NB4 (cell line): ENCODE results near the gene CYLD.

Experiments
- DNase-seq: peaks from one replicate; pipeline ENCODE4 v3.0.0; 2010; ENCODE audit warnings: low read depth
- H3K4me3 ChIP-seq: one replicate; pipeline ENCODE4 v1.5.1; 2011; ENCODE audit warnings: mild to moderate bottlenecking, low read depth, low read length, moderate library complexity
- MYC ChIP-seq: IDR thresholded peaks from 2 replicates; pipeline ENCODE4 v1.6.1; 2011; ENCODE audit warnings: low read depth, low read length
- POLR2A ChIP-seq: IDR thresholded peaks from 2 replicates; pipeline ENCODE4 v1.6.1; 2011; ENCODE audit warnings: mild to moderate bottlenecking; ENCODE audit not compliant: insufficient read length; ENCODE audit errors: extremely low read depth
- TF ChIP-seq, protein P1 (sequence below): IDR thresholded peaks from 2 replicates; pipeline ENCODE4 v1.6.1; 2011; ENCODE audit warnings: low read depth, low read length
- TF ChIP-seq, protein P2 (sequence below): IDR thresholded peaks from one replicate; pipeline ENCODE4 v1.5.1; 2012; ENCODE audit warnings: low read depth, low read length

Gene CYLD

DNA sequence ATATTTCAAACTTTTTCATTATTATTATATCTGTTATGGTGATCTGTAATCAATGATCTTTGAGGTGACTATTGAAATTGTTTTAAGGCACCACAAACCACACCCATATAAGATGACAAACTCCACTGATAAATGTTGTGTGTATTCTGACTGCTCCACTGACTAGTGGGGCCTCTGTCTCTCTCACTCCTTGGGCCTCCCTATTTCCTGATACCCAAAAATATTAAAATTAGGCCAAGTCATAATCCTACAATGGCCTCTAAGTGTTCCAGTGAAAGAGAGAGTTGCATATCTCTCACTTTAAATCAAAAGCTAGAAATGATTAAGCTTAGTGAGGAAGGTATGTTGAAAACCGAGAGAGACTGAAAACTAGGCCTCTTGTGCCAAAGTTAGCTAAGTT lies 23.4 kb downstream of the CYLD start:
- H3K4me3 ChIP-seq = no peak overlapping the region
- no peak for TF ChIP-seq POLR2A
- no peak for DNase-seq

DNA sequence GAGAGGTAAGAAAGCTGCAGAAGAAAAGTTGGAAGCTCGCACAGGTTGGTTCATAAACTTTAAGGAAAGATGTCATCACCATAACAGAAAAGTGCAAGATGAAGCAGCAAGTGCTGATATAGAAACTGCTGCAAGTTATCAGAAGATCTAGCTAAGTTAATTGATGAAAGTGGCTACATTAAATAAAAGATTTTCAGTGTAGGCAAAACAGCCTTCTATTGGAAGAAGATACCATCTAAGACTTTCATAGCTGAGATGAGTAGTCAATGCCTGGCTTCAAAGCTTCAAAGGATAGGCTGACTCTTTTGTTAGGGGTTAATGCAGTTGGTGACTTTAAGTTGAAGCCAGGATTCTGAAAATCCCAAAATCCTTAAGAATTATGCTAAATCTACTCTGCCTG lies 24.0 kb downstream of the CYLD start:
- no peak for DNase-seq
- no peak overlapping the region for H3K4me3 ChIP-seq
- TF ChIP-seq POLR2A (no peak), MYC (no peak)
- TF ChIP-seq, protein P1, sequence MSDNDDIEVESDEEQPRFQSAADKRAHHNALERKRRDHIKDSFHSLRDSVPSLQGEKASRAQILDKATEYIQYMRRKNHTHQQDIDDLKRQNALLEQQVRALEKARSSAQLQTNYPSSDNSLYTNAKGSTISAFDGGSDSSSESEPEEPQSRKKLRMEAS = no peak
- TF ChIP-seq, protein P2, sequence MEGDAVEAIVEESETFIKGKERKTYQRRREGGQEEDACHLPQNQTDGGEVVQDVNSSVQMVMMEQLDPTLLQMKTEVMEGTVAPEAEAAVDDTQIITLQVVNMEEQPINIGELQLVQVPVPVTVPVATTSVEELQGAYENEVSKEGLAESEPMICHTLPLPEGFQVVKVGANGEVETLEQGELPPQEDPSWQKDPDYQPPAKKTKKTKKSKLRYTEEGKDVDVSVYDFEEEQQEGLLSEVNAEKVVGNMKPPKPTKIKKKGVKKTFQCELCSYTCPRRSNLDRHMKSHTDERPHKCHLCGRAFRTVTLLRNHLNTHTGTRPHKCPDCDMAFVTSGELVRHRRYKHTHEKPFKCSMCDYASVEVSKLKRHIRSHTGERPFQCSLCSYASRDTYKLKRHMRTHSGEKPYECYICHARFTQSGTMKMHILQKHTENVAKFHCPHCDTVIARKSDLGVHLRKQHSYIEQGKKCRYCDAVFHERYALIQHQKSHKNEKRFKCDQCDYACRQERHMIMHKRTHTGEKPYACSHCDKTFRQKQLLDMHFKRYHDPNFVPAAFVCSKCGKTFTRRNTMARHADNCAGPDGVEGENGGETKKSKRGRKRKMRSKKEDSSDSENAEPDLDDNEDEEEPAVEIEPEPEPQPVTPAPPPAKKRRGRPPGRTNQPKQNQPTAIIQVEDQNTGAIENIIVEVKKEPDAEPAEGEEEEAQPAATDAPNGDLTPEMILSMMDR = no peak

DNA sequence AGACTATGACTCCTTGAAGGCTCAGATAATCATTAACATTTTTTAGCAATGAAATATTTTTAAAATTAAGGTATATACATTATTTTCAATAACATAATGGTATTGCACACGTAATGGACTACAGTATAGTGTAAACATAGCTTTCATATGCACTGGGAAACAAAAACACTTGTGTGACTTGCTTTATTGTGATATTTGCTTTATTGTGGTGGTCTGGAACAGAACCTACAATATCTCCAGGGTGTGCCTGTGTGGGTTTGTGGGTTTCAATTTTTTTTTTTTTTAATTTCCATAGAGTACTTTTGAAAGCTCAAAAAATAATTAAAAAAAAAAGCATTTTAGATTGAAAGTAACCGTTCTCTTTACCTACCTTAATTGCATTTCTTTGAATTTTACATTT lies 25.3 kb downstream of the CYLD start:
- no peak for TF ChIP-seq MYC
- TF ChIP-seq, protein P1 = no peak
- TF ChIP-seq POLR2A = no peak
- TF ChIP-seq, protein P2 = no peak
- no peak overlapping the region for H3K4me3 ChIP-seq
- DNase-seq = no peak

DNA sequence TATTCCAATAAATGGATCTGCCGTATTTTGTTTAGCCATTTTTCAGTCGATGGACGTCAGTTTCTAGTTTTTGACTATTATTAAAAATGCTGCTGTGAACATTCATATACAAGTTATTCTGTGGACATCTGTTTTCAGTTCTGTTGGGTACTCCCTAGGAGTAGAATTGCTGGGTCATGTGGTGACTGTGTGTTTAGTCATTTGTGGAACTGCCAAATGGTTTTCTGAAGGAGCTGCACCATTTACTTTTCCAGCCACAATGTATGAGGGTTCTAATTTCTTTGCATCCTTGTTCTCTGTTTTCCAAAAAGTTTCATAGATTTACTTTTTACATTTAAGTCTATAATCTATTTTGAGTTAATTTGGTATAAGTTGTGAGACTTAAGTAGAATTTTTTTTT lies 29.5 kb downstream of the CYLD start:
- no peak for DNase-seq
- TF ChIP-seq MYC (no peak), POLR2A (no peak)
- TF ChIP-seq, protein P1 = no peak
- TF ChIP-seq, protein P2 = no peak
- no peak overlapping the region for H3K4me3 ChIP-seq

DNA sequence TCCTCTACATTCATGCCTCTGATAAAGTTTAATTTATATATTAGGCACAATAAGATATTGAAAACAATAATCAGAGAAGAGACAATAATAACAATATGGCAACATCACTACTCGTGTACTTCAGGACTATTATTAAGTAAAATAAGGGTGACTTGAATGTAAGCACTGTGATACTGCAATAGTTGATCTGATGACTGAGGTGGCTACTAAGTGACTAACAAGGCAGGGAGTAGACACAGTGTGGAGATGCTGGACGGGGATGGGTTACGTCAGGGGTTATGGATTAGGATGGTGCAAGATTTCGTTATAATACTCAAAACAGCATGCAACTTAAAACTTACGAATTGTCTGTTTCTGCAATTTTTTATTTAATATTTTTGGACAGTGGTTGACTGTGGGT lies 32.5 kb downstream of the CYLD start:
- DNase-seq = no peak
- H3K4me3 ChIP-seq = no peak overlapping the region
- TF ChIP-seq, protein P2 = no peak
- TF ChIP-seq, protein P1 = no peak
- TF ChIP-seq MYC = no peak
- no peak for TF ChIP-seq POLR2A

DNA sequence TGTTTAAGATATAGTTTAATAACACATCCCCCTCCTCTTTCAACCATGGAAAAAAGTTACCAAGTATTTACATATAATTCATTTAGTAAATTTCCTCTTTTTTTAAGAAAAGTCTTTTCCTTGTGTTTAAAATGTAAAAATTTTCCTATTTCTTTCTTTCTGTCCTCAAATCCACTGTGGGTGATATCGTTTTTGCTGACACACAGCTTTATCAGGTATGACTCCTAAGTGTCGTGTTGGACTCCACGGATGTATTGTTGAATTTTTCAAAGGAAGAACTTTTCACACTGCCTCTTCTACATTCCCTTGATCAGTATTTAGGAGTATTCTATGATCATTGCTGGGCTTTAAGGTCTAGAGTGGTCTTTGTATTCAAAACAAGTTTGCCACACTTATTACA lies 33.1 kb downstream of the CYLD start:
- no peak overlapping the region for H3K4me3 ChIP-seq
- DNase-seq = no peak
- TF ChIP-seq, protein P2 = no peak
- TF ChIP-seq, protein P1 = no peak
- TF ChIP-seq POLR2A (no peak), MYC (no peak)
